Progenitor cell of endocrine pancreas (in vitro differentiated cells): ENCODE results near the gene EPS8. TPM values are rescaled to one million over a fixed set of nuclear protein-coding genes. Genes with fewer than 3 reads are reported as not detected.
"Not testable (repeated sequence)": the region's sequence is repeated elsewhere in the genome, so short reads cannot be mapped to it uniquely, and the experiment has no call there.

Experiments used
- DNase-seq: peaks from one replicate; pipeline ENCODE4 v3.0.0; 2021; ENCODE audit warnings: low spot score; ENCODE audit not compliant: unreplicated experiment
- H3K27ac Mint-ChIP-seq: 2 replicates; pipeline ENCODE4 v1.8.0; 2021; ENCODE audit warnings: mild to moderate bottlenecking, moderate library complexity, mixed read lengths
- H3K27me3 Mint-ChIP-seq: 2 replicates; pipeline ENCODE4 v1.8.0; 2021; ENCODE audit warnings: mixed read lengths
- H3K36me3 Mint-ChIP-seq: 2 replicates; pipeline ENCODE4 v1.8.0; 2022; ENCODE audit warnings: mixed read lengths; ENCODE audit not compliant: insufficient read depth
- H3K4me1 Mint-ChIP-seq: 2 replicates; pipeline ENCODE4 v1.8.0; 2021; ENCODE audit warnings: low read depth, mixed read lengths
- H3K4me3 Mint-ChIP-seq: 2 replicates; pipeline ENCODE4 v1.8.0; 2021; ENCODE audit warnings: low read depth, mild to moderate bottlenecking, moderate library complexity, mixed read lengths
- H3K9me3 Mint-ChIP-seq: 2 replicates; pipeline ENCODE4 v1.8.0; 2021; ENCODE audit warnings: low read depth, mixed read lengths
- CTCF ChIP-seq: fragments of 200-600 bp; sonication (generic); IDR thresholded peaks from one replicate; pipeline ENCODE4 v1.5.0; 2021; ENCODE audit warnings: antibody characterized with exemption, mild to moderate bottlenecking; ENCODE audit not compliant: unreplicated experiment
- total RNA-seq: library from RNA; stranded (reverse); gene quantifications from 2 replicates; pipeline ENCODE4 v1.2.1, GENCODE V29; 2021

EPS8 gene
- total RNA-seq, 1 donor from 2014 or later, result 23.2 TPM

- no peak overlapping the region for H3K27ac Mint-ChIP-seq
- no peak for TF ChIP-seq CTCF
- no peaks in the 10 kb centered on the region for H3K36me3 Mint-ChIP-seq
- no peak overlapping the region for H3K4me3 Mint-ChIP-seq
- H3K27me3 Mint-ChIP-seq, result no peaks in the 10 kb centered on the region
- no peak for DNase-seq
- H3K4me1 Mint-ChIP-seq, result peaks cover 9% of the 10 kb centered on the region
- H3K9me3 Mint-ChIP-seq, result no peaks in the 10 kb centered on the region
These were observed 19.2 kb downstream of the EPS8 start for GRCh38 chr12:15770021-15770420.

GRCh38 chr12:15769586-15769985, 19.6 kb downstream of the EPS8 start:
- no peaks in the 10 kb centered on the region for H3K27me3 Mint-ChIP-seq
- no peak for DNase-seq
- no peak overlapping the region for H3K4me3 Mint-ChIP-seq
- H3K27ac Mint-ChIP-seq, result no peak overlapping the region
- peaks cover 5% of the 10 kb centered on the region for H3K4me1 Mint-ChIP-seq
- no peak for TF ChIP-seq CTCF
- no peaks in the 10 kb centered on the region for H3K36me3 Mint-ChIP-seq
- no peaks in the 10 kb centered on the region for H3K9me3 Mint-ChIP-seq

GRCh38 chr12:15767301-15767700, 21.9 kb downstream of the EPS8 start:
- no peak for DNase-seq
- no peak overlapping the region for H3K4me3 Mint-ChIP-seq
- no peaks in the 10 kb centered on the region for H3K27me3 Mint-ChIP-seq
- H3K9me3 Mint-ChIP-seq, result peaks cover 4% of the 10 kb centered on the region
- no peak overlapping the region for H3K27ac Mint-ChIP-seq
- no peaks in the 10 kb centered on the region for H3K36me3 Mint-ChIP-seq
- TF ChIP-seq CTCF, result no peak
- H3K4me1 Mint-ChIP-seq, result peaks cover 4% of the 10 kb centered on the region

- TF ChIP-seq CTCF, result no peak
- Mint-ChIP-seq H3K9me3 (peaks cover 11% of the 10 kb centered on the region), H3K27ac (no peak overlapping the region), H3K27me3 (no peaks in the 10 kb centered on the region), H3K4me3 (no peak overlapping the region), H3K4me1 (no peaks in the 10 kb centered on the region), H3K36me3 (peaks cover 6% of the 10 kb centered on the region)
- no peak for DNase-seq
These were observed 25.9 kb downstream of the EPS8 start for GRCh38 chr12:15763328-15763727.

GRCh38 chr12:15762162-15762561, 27.0 kb downstream of the EPS8 start:
- not testable (repeated sequence) for H3K27me3 Mint-ChIP-seq, H3K4me1 Mint-ChIP-seq, H3K36me3 Mint-ChIP-seq, H3K4me3 Mint-ChIP-seq, DNase-seq, H3K27ac Mint-ChIP-seq
- peaks cover 11% of the 10 kb centered on the region for H3K9me3 Mint-ChIP-seq

GRCh38 chr12:15757553-15758255, 31.5 kb downstream of the EPS8 start:
- no peak for TF ChIP-seq CTCF
- Mint-ChIP-seq H3K4me1 (no peaks in the 10 kb centered on the region), H3K27me3 (no peaks in the 10 kb centered on the region), H3K27ac (no peak overlapping the region), H3K4me3 (no peak overlapping the region), H3K36me3 (peaks cover 6% of the 10 kb centered on the region), H3K9me3 (peaks cover 8% of the 10 kb centered on the region)
- no peak for DNase-seq
